ENCODE results near the gene CD44. TPM values are rescaled to one million over a fixed set of nuclear protein-coding genes. Genes with fewer than 3 reads are reported as not detected.

CD44 gene
- polyA plus RNA-seq, 1 donor from 2014 or later, result 0.77 TPM

- Histone ChIP-seq H3K9ac (ENCODE audit: low read length) (no peak overlapping the region), H3K4me2 (ENCODE audit: low read length) (no peak overlapping the region), H3K27me3 (ENCODE audit: insufficient read depth, low read depth, low read length) (no peaks in the 10 kb centered on the region), H3K9me2 (ENCODE audit: insufficient read depth, low read length) (no peaks in the 10 kb centered on the region), H3K36me3 (ENCODE audit: insufficient read depth, low read length) (no peaks in the 10 kb centered on the region), H4K20me1 (ENCODE audit: insufficient read depth) (no peaks in the 10 kb centered on the region), H3K27ac (ENCODE audit: low read length) (no peak overlapping the region), H3K79me2 (replicated peaks; ENCODE audit: insufficient read depth, low read length) (no peaks in the 10 kb centered on the region), H3K4me3 (ENCODE audit: low read length) (no peak overlapping the region), H2AFZ (ENCODE audit: low read depth, low read length) (no peak overlapping the region), H3F3A (ENCODE audit: insufficient read depth, low read length, poor library complexity, severe bottlenecking) (no peaks in the 10 kb centered on the region), H3K9me3 (ENCODE audit: low read length) (no peaks in the 10 kb centered on the region)
- peak; percentile 47 for TF ChIP-seq POLR2AphosphoS5 (IDR thresholded peaks at IDR 0.05)
- no peak for TF ChIP-seq TAF1 (IDR thresholded peaks at IDR 0.05; ENCODE audit: low read depth)
- peak; percentile 32 for TF ChIP-seq EP300 (conservative IDR thresholded peaks at IDR 0.05; ENCODE audit: poor library complexity, severe bottlenecking)
Measured at GRCh38 chr11:35131094-35131493, 7.9 kb upstream of the CD44 start.

- no peaks in the 10 kb centered on the region for H3K79me2 ChIP-seq (replicated peaks; ENCODE audit: insufficient read depth, low read length)
- no peaks in the 10 kb centered on the region for H3K9me2 ChIP-seq (ENCODE audit: insufficient read depth, low read length)
- H3K4me2 ChIP-seq (ENCODE audit: low read length), result no peak overlapping the region
- H3F3A ChIP-seq (ENCODE audit: insufficient read depth, low read length, poor library complexity, severe bottlenecking), result no peaks in the 10 kb centered on the region
- TF ChIP-seq MXI1 (conservative IDR thresholded peaks at IDR 0.05; ENCODE audit: poor library complexity, severe bottlenecking) (no peak), POLR2AphosphoS5 (IDR thresholded peaks at IDR 0.05) (no peak), RAD21 (conservative IDR thresholded peaks at IDR 0.05) (no peak), EP300 (conservative IDR thresholded peaks at IDR 0.05; ENCODE audit: poor library complexity, severe bottlenecking) (no peak)
- H3K27me3 ChIP-seq (ENCODE audit: insufficient read depth, low read depth, low read length), result no peaks in the 10 kb centered on the region
- H3K9ac ChIP-seq (ENCODE audit: low read length), result no peak overlapping the region
- H2AFZ ChIP-seq (ENCODE audit: low read depth, low read length), result no peak overlapping the region
- H3K36me3 ChIP-seq (ENCODE audit: insufficient read depth, low read length), result no peaks in the 10 kb centered on the region
- no peaks in the 10 kb centered on the region for H3K9me3 ChIP-seq (ENCODE audit: low read length)
- no peaks in the 10 kb centered on the region for H4K20me1 ChIP-seq (ENCODE audit: insufficient read depth)
- peak overlapping the region; percentile 24 for H3K4me3 ChIP-seq (ENCODE audit: low read length)
- peak overlapping the region; percentile 46 for H3K27ac ChIP-seq (ENCODE audit: low read length)
Measured at GRCh38 chr11:35131886-35132285, 7.1 kb upstream of the CD44 start.

GRCh38 chr11:35133656-35134055 is 5.3 kb upstream of the CD44 start:
- Histone ChIP-seq H3K27me3 (ENCODE audit: insufficient read depth, low read depth, low read length) (peaks cover 12% of the 10 kb centered on the region), H2AFZ (ENCODE audit: low read depth, low read length) (no peak overlapping the region), H3K9me2 (ENCODE audit: insufficient read depth, low read length) (no peaks in the 10 kb centered on the region), H3F3A (ENCODE audit: insufficient read depth, low read length, poor library complexity, severe bottlenecking) (no peaks in the 10 kb centered on the region), H3K36me3 (ENCODE audit: insufficient read depth, low read length) (no peaks in the 10 kb centered on the region), H4K20me1 (ENCODE audit: insufficient read depth) (no peaks in the 10 kb centered on the region), H3K27ac (ENCODE audit: low read length) (no peak overlapping the region), H3K9ac (ENCODE audit: low read length) (no peak overlapping the region), H3K4me3 (ENCODE audit: low read length) (no peak overlapping the region), H3K9me3 (ENCODE audit: low read length) (no peaks in the 10 kb centered on the region), H3K79me2 (replicated peaks; ENCODE audit: insufficient read depth, low read length) (no peaks in the 10 kb centered on the region), H3K4me2 (ENCODE audit: low read length) (no peak overlapping the region)
- no peak for TF ChIP-seq EP300 (conservative IDR thresholded peaks at IDR 0.05; ENCODE audit: poor library complexity, severe bottlenecking)
- TF ChIP-seq POLR2AphosphoS5 (IDR thresholded peaks at IDR 0.05), result no peak
- TF ChIP-seq EZH2 (IDR thresholded peaks at IDR 0.05; ENCODE audit: borderline replicate concordance, insufficient read depth, low read length, poor library complexity, severe bottlenecking), result no peak
- no peak for TF ChIP-seq RAD21 (conservative IDR thresholded peaks at IDR 0.05)
- no peak for TF ChIP-seq REST (IDR thresholded peaks at IDR 0.05; ENCODE audit: borderline replicate concordance)
- no peak for TF ChIP-seq CTCF (IDR thresholded peaks at IDR 0.05; ENCODE audit: poor library complexity, severe bottlenecking)
- no peak for TF ChIP-seq MXI1 (conservative IDR thresholded peaks at IDR 0.05; ENCODE audit: poor library complexity, severe bottlenecking)
